Stimulated activated CD4-positive, alpha-beta T cell treated with anti-CD3 and anti-CD28 coated beads, Interleukin-1b, Interleukin-23, amount 100 ng/mL, for 48 hours (primary cell): ENCODE measurements around the gene PLVAP.
"Not testable (repeated sequence)": the region's sequence is repeated elsewhere in the genome, so short reads cannot be mapped to it uniquely, and the experiment has no call there.

Experiments used
- DNase-seq: peaks from one replicate; pipeline ENCODE4 v3.0.0-alpha.2; 2020

The PLVAP gene

DNA sequence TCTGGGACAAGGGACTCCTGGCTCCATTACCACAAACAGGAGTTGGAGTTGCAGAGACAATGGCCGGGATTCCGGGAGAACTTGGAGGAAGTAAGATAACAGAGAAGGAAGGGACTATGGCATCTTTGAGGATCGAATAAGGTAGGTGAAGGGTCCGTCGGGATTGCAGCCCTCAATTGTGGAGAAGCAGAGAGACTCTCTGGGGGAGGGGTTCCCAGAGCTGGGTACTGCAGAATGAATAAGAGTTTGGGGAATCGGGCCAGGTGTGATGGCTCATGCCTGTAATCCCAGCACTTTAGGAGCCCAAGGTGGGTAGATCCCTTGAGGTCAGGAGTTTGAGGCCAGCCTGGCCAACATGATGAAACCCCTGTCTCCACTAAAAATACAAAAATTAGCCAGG is 24.5 kb upstream of the PLVAP start:
- no peak for DNase-seq

DNA sequence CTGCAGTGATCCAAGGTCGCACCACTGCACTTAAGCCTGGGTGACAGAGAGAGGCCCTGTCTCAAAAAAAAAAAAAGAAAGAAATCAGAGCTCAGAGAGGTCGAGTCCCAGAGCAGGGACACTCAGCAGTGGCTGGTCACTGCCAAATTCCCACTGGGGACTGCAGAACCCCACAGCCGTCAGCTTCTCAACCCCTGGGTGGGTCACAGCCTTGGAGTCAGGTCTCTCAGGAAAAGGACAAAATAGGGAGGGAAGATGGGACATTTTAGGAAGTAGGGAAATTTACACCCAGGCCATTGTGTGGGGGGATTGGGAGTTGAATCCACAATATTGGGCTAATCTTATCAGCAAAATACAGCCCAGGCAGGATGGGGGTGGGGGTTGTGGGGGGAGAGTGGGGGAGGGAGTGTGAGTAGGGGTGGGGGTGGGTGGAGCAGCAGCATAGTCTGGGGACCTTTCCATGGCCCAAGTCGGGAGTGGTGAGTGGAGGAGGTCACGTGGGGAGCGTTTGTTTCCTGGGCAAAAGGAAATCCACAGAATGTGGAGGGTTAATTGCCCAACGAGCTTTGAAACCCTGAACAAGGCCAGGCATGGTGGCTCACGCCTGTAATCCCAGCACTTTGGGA is 21.9 kb upstream of the PLVAP start:
- no peak for DNase-seq

DNA sequence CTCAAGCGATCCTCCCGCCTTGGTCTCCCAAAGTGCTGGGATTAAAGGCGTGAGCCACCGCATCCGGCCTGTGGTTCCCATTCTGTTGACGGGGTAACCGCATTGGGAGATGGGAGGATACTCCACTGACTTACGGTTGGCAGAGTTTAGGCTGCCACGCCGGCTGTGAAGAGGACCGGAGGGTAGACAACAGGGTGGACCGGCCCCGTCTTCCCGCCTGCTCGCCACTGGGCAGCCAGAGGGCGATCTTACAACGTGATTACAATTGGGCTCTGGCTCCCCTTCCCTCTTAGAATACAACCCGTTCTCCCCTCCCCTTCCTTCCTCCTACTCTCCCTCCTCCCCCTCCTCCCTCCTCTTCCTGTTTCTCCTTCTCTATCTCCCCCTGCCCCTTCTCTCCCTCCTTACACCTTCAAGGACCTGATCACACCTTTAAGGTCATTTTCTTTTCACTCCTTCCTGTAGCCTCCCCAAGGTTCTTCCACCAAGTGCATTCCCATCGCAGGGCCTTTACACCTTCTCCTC is 17.8 kb upstream of the PLVAP start:
- DNase-seq = peak; percentile 79

GRCh38 chr19:17393914-17394313 is 16.8 kb upstream of the PLVAP start, which contains the start of gene CCDC194:
CCDC194 (minus strand) TSS chr19:17394196; CDS start chr19:17394158, 38 bp downstream.
- DNase-seq = no peak

- no peak for DNase-seq
These were observed 15.9 kb upstream of the PLVAP start for GRCh38 chr19:17393002-17393401.

DNA sequence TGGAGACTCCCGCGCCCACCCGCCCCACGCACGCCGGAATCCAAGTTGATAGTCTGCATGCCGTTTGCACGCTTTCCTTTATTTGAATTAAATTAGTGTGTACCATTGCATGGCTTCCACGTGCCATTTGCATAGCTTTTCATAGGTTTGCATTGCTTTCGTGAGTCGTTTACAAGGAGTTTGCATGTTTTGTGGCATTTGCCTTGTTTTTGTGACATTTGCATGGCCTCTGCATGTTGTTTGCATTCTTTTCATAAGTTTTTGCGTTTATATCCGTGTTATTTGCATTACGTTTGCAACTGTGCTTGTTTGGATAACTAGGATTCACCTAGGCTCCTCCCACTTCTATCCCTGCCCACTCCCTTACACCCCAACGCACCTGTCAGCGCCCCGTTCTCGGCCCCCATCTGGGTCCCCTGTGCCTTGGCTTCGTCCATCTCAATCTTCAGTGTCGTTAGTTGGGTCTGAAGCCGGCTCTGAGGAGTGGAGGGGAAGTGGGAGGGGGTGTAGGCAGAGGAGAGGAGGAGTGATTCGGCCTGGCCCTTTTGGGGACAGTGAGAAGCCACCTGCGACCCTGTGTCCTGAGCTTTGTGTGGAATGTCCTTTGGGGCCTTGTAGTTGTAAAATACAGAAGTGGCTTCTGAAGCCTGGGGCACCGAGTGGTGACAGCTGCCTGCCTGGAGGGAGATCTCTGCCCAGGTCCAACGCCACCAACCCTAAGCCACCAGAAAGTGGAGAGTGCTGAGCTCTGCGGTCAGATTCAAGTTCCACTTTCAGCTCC is 14.4 kb upstream of the PLVAP start:
- DNase-seq = no peak

DNA sequence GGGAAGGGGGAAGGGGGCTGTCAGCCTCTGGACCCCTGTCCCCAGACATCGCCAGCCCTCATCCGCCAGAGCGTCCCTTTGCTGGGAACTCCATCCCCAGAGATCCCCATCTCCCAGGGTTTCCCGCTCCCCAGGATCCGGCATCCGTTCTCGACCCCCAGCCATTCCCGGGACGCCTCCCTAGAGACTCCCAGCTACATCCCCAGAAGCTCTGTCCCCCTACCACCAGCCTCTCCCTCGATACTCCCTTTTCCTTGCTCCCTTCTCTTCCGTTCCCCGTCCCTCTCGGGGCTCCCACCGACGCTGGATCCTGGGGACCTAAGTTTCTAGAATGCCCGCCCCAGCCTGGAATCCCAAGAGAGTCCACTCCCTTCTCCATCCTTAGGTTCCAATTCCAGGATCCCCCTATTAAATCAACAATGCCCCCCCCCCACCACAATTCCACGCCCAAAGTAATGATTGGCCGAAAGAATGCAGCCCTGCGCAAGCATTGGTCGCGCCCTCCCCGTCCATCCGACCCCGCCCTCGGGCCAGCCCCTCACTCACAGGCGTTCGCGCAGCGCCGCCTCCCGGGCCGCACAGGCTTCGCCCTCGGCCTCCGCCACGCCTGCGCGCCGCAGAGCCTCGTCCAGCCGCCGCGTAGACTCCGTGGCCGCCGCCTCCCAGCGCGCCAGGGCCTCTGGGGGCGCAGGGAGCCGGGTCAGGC is 13.7 kb upstream of the PLVAP start:
- peak; percentile 91 for DNase-seq

GRCh38 chr19:17389957-17390664 is 13.0 kb upstream of the PLVAP start:
- no peak for DNase-seq

GRCh38 chr19:17389288-17389687 is 12.1 kb upstream of the PLVAP start:
- no peak for DNase-seq

GRCh38 chr19:17385878-17386611 is 8.9 kb upstream of the PLVAP start:
- peak; percentile 56 for DNase-seq

DNA sequence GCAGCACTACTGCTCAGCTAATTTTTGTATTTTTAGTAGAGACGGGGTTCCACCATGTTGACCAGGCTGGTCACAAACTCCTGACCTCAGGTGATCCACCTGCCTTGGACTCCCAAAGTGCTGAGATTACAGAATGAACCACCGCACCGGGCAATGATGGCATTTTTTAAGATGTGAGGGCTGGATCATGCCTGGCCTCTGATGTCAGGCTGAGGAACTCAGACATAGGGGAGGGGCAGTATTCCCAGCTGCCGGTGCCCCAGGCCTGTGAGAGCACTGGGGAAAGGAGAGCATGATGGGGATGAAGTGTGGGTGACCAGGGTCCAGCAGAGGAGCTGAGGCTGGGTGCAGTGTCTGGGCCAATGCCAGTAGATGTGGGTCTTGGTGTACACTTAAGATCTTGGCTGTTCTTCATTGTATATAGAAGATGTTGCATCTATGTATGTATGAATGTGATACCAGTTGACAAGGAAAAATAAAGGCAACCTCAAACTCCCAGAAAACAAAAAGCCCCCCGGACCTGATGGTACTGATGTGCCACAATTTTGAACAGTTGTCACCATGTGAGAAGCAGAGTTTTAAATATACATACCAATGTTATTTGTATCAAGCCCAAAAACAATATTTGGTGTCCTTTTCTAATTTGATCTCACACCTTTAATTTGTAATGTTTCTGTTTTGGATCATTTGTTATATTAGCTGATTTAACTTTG is 3.4 kb upstream of the PLVAP start:
- no peak for DNase-seq

DNA sequence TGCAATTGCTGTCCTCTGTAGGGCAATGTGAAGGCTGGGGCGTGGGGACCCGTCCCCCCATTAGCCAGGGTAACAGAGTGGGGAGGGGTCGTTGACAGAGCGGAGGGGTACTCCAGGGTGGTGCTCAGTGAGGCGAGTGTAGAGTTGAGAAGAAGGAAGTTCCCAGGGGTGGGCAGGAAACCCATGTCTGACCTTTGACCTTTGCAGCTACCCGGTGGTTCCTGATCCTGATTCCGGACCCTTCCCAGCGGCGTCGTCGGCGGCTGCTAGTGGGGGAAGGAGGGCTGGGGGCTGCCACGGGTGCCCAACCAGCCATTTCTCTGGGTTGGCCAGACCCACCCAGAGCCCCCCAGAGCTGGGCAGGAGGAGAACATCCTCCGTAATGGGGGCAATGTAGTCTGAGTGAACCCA is 2.1 kb upstream of the PLVAP start:
- no peak for DNase-seq

DNA sequence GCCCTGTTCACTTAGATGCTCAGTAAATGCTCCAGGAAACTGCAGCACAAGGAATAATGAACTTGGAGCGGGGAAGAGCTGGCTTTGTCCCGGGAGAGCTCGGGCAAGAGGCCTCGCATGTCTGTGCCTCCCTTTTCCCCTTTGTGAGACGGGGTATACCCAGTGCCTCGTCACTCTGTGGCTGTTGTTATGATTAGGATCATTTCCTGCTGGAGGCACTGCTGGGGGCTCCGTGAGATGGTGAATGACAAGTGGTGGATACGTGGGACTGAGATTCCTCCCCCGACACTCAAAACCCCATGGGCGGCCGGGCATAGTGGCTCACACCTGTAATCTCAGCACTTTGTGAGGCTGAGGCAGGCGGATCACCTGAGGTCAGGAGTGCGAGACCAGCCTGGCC is 1.1 kb upstream of the PLVAP start:
- DNase-seq = no peak

DNA sequence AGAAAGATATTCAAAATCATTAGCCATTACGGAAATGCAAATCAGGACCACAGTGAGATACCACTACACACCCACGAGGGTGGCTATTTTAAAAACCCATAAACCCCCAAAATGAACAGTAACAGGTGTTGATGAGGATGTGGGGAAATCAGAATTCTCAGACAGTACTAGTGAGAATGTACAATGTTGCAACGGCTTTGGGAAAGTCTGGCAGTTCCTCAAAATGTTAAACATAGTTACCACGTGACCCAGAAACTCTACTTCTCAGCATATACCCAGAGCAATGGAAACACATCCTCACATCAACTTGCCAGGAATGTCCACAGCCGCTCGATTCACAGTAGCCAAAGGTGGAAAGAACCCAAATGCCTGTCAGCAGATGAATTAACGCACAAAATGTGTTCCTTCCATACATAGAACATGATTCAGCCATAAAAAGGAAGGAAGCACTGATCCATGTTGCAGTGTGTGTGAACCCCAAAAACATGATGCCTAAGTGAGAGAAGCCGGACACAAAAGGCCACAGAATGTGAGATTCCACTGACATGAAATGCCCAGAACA is 7.0 kb downstream of the PLVAP start:
- DNase-seq = no peak

DNA sequence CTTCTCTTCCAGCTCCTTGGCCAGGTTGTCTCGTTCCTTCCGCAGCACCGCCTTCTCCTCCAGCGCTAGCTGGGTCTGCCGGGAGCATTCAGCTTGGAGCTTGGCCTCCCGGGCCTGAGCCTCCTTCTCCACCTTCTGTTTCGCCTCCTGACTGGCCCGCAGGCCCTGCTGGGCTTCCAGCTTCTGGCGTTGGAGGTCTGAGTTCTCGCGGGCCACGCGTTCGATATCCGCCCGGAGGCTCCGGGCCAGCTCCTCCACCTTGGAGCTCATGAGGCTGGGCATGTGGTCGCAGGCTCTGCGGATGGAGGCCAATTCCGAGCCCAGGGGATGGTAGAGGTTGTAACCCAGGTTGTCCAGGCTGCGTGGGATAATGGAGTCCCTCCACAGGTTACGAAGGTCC is 11.8 kb downstream of the PLVAP start:
- DNase-seq = no peak

DNA sequence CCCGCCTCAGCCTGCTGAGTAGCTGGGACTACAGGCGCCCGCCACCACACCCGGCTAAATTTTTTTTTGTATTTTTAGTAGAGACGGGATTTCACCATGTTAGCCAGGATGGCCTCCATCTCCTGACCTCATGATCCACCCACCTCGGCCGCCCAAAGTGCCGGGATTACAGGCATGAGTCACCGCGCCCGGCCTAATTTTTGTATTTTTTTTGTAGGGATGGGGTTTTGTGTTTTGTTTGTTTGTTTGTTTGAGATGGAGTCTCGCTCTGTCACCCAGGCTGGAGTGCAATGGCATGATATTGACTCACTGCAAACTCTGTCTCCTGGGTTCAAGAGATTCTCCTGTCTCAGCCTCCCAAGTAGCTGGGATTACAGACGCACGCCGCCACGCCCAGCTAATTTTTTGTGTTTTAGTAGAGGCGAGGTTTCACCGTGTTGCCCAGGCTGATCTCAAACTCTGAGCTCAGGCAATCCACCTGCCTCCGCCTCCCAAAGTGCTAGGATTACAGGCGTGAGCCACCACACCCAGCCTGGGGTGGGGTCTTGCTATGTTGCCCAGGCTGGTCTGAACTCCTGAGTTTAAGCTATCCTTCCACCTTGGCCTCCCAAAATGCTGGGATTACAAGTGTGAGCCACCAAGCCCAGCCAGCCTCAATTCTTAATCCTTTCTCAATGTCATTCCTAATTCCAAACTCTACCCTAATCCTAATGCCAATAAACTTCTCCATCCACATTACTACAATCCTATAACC is 13.1 kb downstream of the PLVAP start:
- not testable (repeated sequence) for DNase-seq

GRCh38 chr19:17359905-17360800 is 17.0 kb downstream of the PLVAP start:
- DNase-seq = no peak

DNA sequence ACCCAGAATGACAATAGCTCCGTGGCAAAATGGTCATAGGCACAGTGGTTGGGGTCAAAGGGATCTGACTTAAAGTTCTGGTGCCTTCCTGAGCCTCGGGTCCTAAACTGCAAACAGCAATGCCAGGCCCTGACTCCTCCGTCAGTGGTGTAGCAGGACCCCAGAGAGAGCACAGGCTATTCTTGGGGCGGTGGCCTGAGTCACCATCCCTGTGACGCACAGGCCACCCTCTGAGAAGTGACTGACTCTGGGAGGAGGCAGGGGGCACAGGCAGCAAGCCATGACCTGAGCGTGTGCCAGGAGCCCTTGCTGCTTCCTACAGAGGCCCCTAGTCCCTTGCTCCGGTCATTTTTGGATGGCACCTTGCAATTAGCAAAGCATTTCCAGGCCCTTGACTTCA is 18.7 kb downstream of the PLVAP start:
- DNase-seq = no peak

- no peak for DNase-seq
These were observed 19.4 kb downstream of the PLVAP start for GRCh38 chr19:17357724-17358123.
